NCI-H446 treated with DMSO at 0.1 percent for 48 hours (cell line): ENCODE measurements around the gene FKBP2.

Experiments
- DNase-seq: peaks from one replicate; lab custom pipeline; 2025; lab: John Stamatoyannopoulos, UW

The FKBP2 gene

GRCh38 chr11:64219755-64220154 is 21.1 kb upstream of the FKBP2 start:
- DNase-seq = no peak

- DNase-seq = no peak
These were observed 20.6 kb upstream of the FKBP2 start for GRCh38 chr11:64220271-64220670.

GRCh38 chr11:64220798-64221197 is 20.1 kb upstream of the FKBP2 start:
- no peak for DNase-seq

GRCh38 chr11:64222651-64223000 is 18.3 kb upstream of the FKBP2 start:
- DNase-seq = no peak

GRCh38 chr11:64223001-64223651 is 17.8 kb upstream of the FKBP2 start:
- no peak for DNase-seq

GRCh38 chr11:64224151-64224890 is 16.6 kb upstream of the FKBP2 start:
- DNase-seq = no peak

GRCh38 chr11:64224891-64225607 is 15.8 kb upstream of the FKBP2 start:
- DNase-seq = no peak

- DNase-seq = peak; percentile 52
These were observed 15.0 kb upstream of the FKBP2 start, which contains the start of the genes NUDT22 and TRPT1 for GRCh38 chr11:64225608-64226506. NUDT22 (plus strand) TSS chr11:64226274; CDS start chr11:64226653, 379 bp downstream. TRPT1 (minus strand) TSS chr11:64226186; CDS start chr11:64225860, 326 bp downstream.

- no peak for DNase-seq
These were observed 14.3 kb upstream of the FKBP2 start for GRCh38 chr11:64226507-64227051.

- no peak for DNase-seq
These were observed 13.4 kb upstream of the FKBP2 start for GRCh38 chr11:64227405-64227956.

- DNase-seq = no peak
These were observed 11.7 kb upstream of the FKBP2 start for GRCh38 chr11:64229090-64229743.

- no peak for DNase-seq
These were observed 11.1 kb upstream of the FKBP2 start for GRCh38 chr11:64229744-64230170.

- DNase-seq = peak; percentile 84
These were observed 10.5 kb upstream of the FKBP2 start, which contains the start of gene DNAJC4 for GRCh38 chr11:64230171-64230984. DNAJC4 (plus strand) TSS chr11:64230548; CDS start chr11:64230855, 307 bp downstream.

GRCh38 chr11:64230985-64231365 is 9.9 kb upstream of the FKBP2 start:
- no peak for DNase-seq

GRCh38 chr11:64231546-64231945 is 9.3 kb upstream of the FKBP2 start:
- no peak for DNase-seq

GRCh38 chr11:64232182-64232966 is 8.5 kb upstream of the FKBP2 start:
- DNase-seq = no peak

GRCh38 chr11:64232967-64233315 is 8.0 kb upstream of the FKBP2 start:
- no peak for DNase-seq

GRCh38 chr11:64233913-64234586 is 6.8 kb upstream of the FKBP2 start, which contains the start of gene VEGFB:
VEGFB (plus strand) TSS chr11:64234584; CDS start chr11:64234834, 250 bp downstream.
- no peak for DNase-seq
